GM12801 (cell line): ENCODE results near the gene ZKSCAN3.

Experiments
- TF ChIP-seq, protein P1 (sequence below): IDR thresholded peaks from one replicate; pipeline ENCODE4 v1.5.1; 2011; ENCODE audit warnings: control low read depth; ENCODE audit not compliant: insufficient read length; ENCODE audit errors: extremely low read depth

Gene ZKSCAN3

DNA sequence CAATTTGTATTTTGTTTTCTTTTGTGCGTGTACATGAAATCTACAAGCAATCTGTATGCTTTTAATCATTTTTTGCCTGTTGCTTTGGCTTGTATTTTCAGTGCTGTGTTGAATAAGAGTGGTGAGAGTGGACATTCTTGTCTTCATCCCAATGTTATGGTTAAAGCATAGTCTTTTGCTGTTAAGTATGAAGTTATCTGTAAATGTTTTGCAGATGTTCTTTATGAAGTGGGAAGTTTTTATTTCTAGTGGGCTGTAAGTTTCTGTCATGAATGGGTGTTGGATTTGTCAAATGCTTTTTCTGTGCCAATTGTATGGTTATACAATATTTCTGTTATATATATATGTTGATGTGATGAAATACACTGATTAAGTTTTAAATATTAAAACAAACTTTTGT is 24.2 kb downstream of the ZKSCAN3 start:
- TF ChIP-seq, protein P1, sequence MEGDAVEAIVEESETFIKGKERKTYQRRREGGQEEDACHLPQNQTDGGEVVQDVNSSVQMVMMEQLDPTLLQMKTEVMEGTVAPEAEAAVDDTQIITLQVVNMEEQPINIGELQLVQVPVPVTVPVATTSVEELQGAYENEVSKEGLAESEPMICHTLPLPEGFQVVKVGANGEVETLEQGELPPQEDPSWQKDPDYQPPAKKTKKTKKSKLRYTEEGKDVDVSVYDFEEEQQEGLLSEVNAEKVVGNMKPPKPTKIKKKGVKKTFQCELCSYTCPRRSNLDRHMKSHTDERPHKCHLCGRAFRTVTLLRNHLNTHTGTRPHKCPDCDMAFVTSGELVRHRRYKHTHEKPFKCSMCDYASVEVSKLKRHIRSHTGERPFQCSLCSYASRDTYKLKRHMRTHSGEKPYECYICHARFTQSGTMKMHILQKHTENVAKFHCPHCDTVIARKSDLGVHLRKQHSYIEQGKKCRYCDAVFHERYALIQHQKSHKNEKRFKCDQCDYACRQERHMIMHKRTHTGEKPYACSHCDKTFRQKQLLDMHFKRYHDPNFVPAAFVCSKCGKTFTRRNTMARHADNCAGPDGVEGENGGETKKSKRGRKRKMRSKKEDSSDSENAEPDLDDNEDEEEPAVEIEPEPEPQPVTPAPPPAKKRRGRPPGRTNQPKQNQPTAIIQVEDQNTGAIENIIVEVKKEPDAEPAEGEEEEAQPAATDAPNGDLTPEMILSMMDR, result no peak

DNA sequence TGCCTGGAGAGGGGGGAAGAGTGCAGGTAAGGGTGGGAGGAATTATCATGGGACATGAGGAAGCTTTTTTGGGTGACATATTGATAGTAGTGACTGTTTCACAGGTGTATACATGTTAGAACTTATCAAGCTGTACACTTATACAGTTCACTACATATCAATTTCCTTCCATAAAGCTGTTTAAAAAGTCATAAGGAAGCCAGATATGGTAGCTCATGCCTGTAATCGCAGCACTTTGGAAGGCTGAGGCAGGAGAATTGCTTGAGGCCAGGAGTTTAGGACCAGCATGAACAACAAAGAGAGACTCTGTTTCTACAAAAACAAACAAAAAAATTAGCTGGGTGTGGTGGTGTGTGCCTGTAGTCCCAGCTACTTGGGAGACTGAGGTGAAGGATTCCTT is 28.1 kb downstream of the ZKSCAN3 start:
- TF ChIP-seq, protein P1, result no peak

DNA sequence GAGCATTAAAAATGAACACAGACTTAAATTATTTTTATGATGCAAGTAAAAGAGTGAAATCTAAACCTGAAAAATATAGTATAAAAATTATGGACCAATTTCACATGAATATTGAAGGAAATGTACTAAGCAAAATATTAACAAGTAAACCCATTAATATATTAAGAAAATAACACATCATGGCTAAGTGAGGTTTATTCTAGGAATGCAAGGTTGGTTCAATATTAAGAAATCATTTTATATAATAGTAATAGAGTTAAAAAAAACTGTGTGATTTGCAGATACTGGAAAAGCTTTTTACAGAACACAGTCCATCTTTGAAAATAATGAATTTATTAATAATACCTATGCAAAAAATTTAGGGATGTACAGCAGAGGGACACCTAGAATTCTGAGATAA is 28.9 kb downstream of the ZKSCAN3 start:
- TF ChIP-seq, protein P1, result no peak

DNA sequence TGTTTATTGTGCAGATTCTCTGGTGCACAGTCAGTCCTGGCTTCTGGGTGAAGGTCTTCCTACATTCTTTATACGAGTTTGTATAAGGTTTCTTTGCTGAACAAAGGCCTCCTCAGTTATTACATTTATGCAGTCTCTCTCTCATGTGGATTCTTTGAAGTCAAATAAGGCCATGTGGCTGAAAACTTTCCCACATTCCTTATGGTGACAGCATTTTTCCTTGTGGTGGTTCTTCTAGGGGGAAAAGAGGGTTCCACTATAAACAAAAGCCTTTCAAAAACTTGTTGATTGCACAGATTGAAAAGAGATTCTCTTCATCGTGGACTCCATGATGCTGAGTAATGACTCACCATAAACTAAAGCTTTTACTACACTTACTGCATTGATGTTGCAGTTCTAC is 30.6 kb downstream of the ZKSCAN3 start:
- TF ChIP-seq, protein P1, result no peak

DNA sequence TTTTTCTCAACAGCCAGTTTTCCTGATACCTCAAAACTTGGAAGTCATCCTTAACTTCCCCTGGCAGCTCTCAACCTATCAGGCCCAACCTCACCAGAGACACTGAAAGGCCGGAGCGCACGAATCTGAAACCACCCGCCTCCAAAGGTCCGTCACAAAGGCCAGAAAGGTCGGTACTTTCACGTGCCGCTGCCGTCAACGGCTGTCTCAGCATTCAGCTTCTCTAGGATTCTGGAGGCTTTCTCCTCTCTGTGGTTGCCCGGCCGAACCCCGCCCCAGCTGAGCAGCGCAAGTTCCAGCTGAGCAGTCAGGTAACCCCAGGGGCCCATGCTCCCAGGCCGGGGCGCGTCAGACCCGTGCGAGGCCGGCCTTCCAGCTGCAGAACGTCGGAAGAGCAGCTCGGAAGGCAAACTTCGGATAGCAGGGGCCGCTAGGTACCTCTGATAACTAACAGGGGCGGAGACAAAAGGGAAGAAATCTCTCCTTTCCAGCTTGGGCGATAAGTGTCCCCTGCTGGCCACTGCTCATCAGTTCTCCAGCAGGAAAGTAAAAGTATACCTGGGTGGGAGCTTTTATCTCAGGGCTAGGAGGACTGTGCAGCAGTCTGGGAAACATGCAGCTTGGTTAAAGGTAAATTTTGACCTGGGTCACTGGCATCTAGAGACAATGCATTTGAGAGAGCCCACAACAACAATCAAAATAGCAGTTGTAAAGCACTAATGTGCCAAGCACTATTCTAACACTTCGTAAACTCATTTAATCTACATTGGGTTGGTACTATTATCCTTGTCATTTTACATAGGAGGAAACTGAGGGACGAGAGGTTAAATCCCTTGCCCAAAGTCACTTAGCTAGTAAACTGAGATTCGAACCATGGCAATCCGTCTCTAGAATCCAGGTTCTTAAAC is 33.7 kb downstream of the ZKSCAN3 start:
- TF ChIP-seq, protein P1, result no peak

DNA sequence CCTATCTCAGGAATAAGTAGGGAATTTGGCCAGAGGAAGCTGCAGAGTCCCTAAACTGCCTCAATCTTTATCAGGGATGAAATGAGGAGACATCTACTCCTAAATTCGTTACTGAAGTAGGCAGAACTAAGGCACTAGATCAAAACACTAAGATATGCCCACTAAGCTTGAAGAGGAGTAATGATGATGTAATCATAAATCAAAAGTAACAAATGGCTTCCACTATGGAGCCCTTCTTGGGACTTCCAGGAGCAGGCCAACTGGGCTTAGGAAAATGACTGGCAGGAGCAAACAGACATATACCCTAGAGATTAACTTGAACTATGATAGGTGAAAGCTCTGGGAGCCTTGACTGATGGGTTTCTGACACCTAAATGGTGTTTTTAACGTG is 34.4 kb downstream of the ZKSCAN3 start:
- TF ChIP-seq, protein P1, result no peak

DNA sequence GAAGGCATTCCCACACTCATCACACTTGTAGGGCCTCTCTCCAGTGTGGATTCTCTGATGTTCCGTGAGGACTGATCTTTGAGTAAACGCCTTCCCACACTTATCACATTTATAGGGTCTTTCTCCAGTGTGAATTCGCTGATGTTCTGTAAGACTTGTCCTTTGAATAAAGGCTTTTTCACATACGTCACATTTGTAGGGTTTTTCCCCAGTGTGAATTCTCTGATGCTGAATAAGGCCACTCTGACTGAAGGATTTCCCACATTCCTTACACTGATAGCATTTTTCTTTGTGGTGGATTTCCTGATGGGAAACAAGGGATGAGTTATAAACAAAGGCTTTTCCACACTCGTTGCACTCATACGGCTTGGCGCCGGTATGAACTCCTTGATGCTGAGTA is 40.9 kb downstream of the ZKSCAN3 start:
- TF ChIP-seq, protein P1, result no peak
